K562 (cell line): ENCODE results near the gene CFAP70. TPM values are rescaled to one million over a fixed set of nuclear protein-coding genes. Genes with fewer than 3 reads are reported as not detected.

Experiments used
- BRD9 ChIP-seq: fragments of 450-650 bp; IDR thresholded peaks from 2 replicates; pipeline ENCODE4 v1.6.1; 2018; ENCODE audit warnings: low read depth; ENCODE audit not compliant: partially characterized antibody
- NONO ChIP-seq, 2 experiments: fragments of 200-400 bp in 1 of 2; fragments of 450-650 bp in 1 of 2; formaldehyde crosslinking in 1 of 2; IDR thresholded peaks; 2 replicates each; pipeline ENCODE4 v1.6.1; 2017; ENCODE audit warnings: low read depth in 2 of 2, mild to moderate bottlenecking in 2 of 2, moderate library complexity in 2 of 2, low read length in 1 of 2
- PPARD ChIP-seq: fragments of 250-450 bp; sonication (Bioruptor Pico); IDR thresholded peaks from 2 replicates; pipeline ENCODE4 v1.8.0; 2022; ENCODE audit warnings: inconsistent platforms, mild to moderate bottlenecking, moderate library complexity
- RBM34 ChIP-seq: fragments of 200-400 bp; formaldehyde crosslinking; IDR thresholded peaks from 2 replicates; pipeline ENCODE4 v1.6.1; 2018; ENCODE audit warnings: low read length, borderline replicate concordance; ENCODE audit not compliant: insufficient read depth
- SLC30A9 ChIP-seq: fragments of 250-450 bp; sonication (Bioruptor Pico); IDR thresholded peaks from 2 replicates; pipeline ENCODE4 v1.8.0; 2022; ENCODE audit warnings: mild to moderate bottlenecking, moderate library complexity
- TARDBP ChIP-seq: fragments of 450-650 bp; IDR thresholded peaks from 2 replicates; pipeline ENCODE4 v1.6.1; 2016
- ZHX1 ChIP-seq: fragments of 150-350 bp; conservative IDR thresholded peaks from 2 replicates; pipeline ENCODE4 v1.6.1; 2014; ENCODE audit warnings: low read length
- ZNF143 ChIP-seq: sonication (generic); formaldehyde crosslinking; IDR thresholded peaks from 2 replicates; pipeline ENCODE4 v1.9.0; 2022; ENCODE audit warnings: mild to moderate bottlenecking, missing genetic modification reagents
- ZNF583 ChIP-seq: fragments of 250-450 bp; sonication (Bioruptor Pico); IDR thresholded peaks from 2 replicates; pipeline ENCODE4 v1.4.0; 2020
- ZNF696 ChIP-seq: fragments of 250-450 bp; sonication (Bioruptor Pico); conservative IDR thresholded peaks from 2 replicates; pipeline ENCODE4 v1.4.0; 2020; ENCODE audit warnings: mild to moderate bottlenecking, moderate library complexity
- ZNF778 ChIP-seq: fragments of 450-650 bp; formaldehyde crosslinking; IDR thresholded peaks from 2 replicates; pipeline ENCODE4 v1.4.0; 2020; ENCODE audit warnings: mild to moderate bottlenecking, moderate library complexity
- ZNF780A ChIP-seq: fragments of 250-450 bp; sonication (Bioruptor Pico); IDR thresholded peaks from 2 replicates; pipeline ENCODE4 v1.5.0; 2021; ENCODE audit warnings: mild to moderate bottlenecking
- ZZZ3 ChIP-seq: fragments of 450-650 bp; IDR thresholded peaks from 2 replicates; pipeline ENCODE4 v1.6.1; 2016; ENCODE audit warnings: antibody characterized with exemption, mild to moderate bottlenecking, moderate library complexity
- polyA plus RNA-seq, 8 experiments: library from polyadenylated mRNA; depleted of rRNA in 4 of 8; stranded (reverse) in 5 of 8; unstranded in 3 of 8; fragments of >200 nt; fragmentation: Nextera tagmentation in 2 of 8; fragmentation: Illumina TruSeq in 1 of 8; extraction: Ambion mirVana in 2 of 8; extraction: Trizol in 1 of 8; gene quantifications; 2 replicates each; pipeline versions ENCODE4 v1.2.1 to v1.2.3, GENCODE V29; 2011 to 2014; ENCODE audit warnings: inconsistent platforms in 1 of 8, missing spikeins in 1 of 8
- total RNA-seq, 7 experiments: library from RNA; depleted of rRNA in 6 of 7; stranded (reverse); fragments of >200 nt in 6 of 7; fragmentation: Illumina TruSeq in 2 of 7; extraction: Trizol in 2 of 7; gene quantifications; 2 replicates each; pipeline versions ENCODE4 v1.2.1 to v1.2.3, GENCODE V29; 2011 to 2021; ENCODE audit warnings: low replicate concordance in 1 of 7
- TF ChIP-seq, protein P1 (sequence below), 2 experiments: fragments of 450-650 bp; IDR thresholded peaks; 2 replicates each; pipeline ENCODE4 v1.6.1; 2018; ENCODE audit warnings: mild to moderate bottlenecking in 2 of 2, low read depth in 1 of 2; ENCODE audit not compliant: partially characterized antibody in 2 of 2
- TF ChIP-seq, protein P2 (sequence below): sonication (generic); formaldehyde crosslinking; IDR thresholded peaks from 2 replicates; pipeline ENCODE4 v1.8.0; 2023; ENCODE audit warnings: missing genetic modification reagents, mild to moderate bottlenecking, borderline replicate concordance

CFAP70 gene
- total and polyA plus RNA-seq, 9 of the 15 experiments (the other 6 are each of a cell fraction or from before 2014, with no cell fraction given) = 0.27 to 1.6 (median 0.86) TPM

DNA sequence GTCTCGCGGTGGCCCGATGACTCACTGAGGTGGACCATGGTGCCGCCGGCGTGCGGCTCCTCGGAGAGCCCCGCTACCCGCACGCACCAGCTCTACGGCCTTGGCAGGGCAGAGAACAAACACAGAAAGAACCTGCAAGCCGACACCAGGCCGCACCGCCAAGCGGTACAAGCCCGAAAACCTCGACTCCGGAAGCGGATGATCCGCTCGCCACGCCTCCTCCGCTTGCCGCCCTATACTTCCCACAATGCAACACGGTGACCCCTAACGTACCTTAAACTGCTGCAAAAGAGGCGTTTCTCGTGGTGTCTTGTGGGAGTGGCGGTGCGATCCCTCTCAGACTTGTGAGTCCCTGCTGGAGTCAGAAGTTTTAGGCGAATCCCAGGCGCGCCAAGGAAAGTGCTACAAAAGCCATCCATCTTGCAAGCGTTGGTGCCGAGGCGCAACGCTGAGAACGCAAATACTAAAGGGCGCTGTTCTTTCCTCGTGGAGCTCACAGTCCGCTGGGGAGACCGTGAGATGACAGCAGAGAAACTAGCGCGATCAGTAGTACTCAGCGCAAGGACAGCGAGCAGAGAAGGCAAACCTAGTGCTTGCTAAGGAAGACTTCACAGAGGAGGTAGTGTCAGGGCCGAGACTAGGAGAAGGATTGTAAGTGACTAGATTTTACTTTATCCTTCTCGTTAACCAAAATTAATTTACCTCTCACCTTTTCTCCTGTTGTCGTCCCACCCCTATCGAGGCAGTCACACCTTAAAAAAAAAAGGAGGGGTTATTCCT lies 106.0 kb downstream of the CFAP70 start, which contains the start of gene MRPS16 (continued):
- TF ChIP-seq BRD9 = no peak
- TF ChIP-seq ZNF583 (CRISPR knock-in tag) = 0 out of 2 replicates have a peak, but pooled peaks have one; percentile 2
- TF ChIP-seq ZNF778 = no peak
- TF ChIP-seq ZNF143 = peak; percentile 92
- no peak for TF ChIP-seq RBM34
- TF ChIP-seq ZNF696 (CRISPR knock-in tag) = 0 out of 2 replicates have a peak, but pooled peaks have one; percentile 65
- TF ChIP-seq, protein P1, sequence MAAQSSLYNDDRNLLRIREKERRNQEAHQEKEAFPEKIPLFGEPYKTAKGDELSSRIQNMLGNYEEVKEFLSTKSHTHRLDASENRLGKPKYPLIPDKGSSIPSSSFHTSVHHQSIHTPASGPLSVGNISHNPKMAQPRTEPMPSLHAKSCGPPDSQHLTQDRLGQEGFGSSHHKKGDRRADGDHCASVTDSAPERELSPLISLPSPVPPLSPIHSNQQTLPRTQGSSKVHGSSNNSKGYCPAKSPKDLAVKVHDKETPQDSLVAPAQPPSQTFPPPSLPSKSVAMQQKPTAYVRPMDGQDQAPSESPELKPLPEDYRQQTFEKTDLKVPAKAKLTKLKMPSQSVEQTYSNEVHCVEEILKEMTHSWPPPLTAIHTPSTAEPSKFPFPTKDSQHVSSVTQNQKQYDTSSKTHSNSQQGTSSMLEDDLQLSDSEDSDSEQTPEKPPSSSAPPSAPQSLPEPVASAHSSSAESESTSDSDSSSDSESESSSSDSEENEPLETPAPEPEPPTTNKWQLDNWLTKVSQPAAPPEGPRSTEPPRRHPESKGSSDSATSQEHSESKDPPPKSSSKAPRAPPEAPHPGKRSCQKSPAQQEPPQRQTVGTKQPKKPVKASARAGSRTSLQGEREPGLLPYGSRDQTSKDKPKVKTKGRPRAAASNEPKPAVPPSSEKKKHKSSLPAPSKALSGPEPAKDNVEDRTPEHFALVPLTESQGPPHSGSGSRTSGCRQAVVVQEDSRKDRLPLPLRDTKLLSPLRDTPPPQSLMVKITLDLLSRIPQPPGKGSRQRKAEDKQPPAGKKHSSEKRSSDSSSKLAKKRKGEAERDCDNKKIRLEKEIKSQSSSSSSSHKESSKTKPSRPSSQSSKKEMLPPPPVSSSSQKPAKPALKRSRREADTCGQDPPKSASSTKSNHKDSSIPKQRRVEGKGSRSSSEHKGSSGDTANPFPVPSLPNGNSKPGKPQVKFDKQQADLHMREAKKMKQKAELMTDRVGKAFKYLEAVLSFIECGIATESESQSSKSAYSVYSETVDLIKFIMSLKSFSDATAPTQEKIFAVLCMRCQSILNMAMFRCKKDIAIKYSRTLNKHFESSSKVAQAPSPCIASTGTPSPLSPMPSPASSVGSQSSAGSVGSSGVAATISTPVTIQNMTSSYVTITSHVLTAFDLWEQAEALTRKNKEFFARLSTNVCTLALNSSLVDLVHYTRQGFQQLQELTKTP (IDR thresholded peaks at IDR 0.05; ENCODE audit: low read depth in 1 of 2, partially characterized antibody in 2 of 2) = peak in 1 of 2 experiments; percentile 93
- no peak; the same call in 1 of the 2 replicates for TF ChIP-seq ZHX1
- peak in 1 of 2 experiments; percentile 63; a peak in 1 of 4 replicates for TF ChIP-seq NONO (IDR thresholded peaks at IDR 0.05; ENCODE audit: low read depth in 2 of 2, low read length in 1 of 2)
- TF ChIP-seq, protein P2, sequence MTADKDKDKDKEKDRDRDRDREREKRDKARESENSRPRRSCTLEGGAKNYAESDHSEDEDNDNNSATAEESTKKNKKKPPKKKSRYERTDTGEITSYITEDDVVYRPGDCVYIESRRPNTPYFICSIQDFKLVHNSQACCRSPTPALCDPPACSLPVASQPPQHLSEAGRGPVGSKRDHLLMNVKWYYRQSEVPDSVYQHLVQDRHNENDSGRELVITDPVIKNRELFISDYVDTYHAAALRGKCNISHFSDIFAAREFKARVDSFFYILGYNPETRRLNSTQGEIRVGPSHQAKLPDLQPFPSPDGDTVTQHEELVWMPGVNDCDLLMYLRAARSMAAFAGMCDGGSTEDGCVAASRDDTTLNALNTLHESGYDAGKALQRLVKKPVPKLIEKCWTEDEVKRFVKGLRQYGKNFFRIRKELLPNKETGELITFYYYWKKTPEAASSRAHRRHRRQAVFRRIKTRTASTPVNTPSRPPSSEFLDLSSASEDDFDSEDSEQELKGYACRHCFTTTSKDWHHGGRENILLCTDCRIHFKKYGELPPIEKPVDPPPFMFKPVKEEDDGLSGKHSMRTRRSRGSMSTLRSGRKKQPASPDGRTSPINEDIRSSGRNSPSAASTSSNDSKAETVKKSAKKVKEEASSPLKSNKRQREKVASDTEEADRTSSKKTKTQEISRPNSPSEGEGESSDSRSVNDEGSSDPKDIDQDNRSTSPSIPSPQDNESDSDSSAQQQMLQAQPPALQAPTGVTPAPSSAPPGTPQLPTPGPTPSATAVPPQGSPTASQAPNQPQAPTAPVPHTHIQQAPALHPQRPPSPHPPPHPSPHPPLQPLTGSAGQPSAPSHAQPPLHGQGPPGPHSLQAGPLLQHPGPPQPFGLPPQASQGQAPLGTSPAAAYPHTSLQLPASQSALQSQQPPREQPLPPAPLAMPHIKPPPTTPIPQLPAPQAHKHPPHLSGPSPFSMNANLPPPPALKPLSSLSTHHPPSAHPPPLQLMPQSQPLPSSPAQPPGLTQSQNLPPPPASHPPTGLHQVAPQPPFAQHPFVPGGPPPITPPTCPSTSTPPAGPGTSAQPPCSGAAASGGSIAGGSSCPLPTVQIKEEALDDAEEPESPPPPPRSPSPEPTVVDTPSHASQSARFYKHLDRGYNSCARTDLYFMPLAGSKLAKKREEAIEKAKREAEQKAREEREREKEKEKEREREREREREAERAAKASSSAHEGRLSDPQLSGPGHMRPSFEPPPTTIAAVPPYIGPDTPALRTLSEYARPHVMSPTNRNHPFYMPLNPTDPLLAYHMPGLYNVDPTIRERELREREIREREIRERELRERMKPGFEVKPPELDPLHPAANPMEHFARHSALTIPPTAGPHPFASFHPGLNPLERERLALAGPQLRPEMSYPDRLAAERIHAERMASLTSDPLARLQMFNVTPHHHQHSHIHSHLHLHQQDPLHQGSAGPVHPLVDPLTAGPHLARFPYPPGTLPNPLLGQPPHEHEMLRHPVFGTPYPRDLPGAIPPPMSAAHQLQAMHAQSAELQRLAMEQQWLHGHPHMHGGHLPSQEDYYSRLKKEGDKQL = 0 out of 2 replicates have a peak, but pooled peaks have one; percentile 83
- no peak; the same call in 1 of the 2 replicates for TF ChIP-seq ZZZ3
- TF ChIP-seq TARDBP = no peak; the same call in 1 of the 2 replicates
- TF ChIP-seq PPARD (CRISPR knock-in tag) = no peak
- no peak for TF ChIP-seq ZNF780A
- TF ChIP-seq SLC30A9 (CRISPR knock-in tag) = no peak
